HG03575 (cell line): Measurements from ENCODE around the gene COL27A1.

ENCODE experiments used
- ATAC-seq: cut with Tn5 transposase; IDR thresholded peaks from one replicate; pipeline ENCODE4 v1.9.1; 2021; ENCODE audit not compliant: unreplicated experiment, insufficient number of reproducible peaks, low FRiP score; ENCODE audit errors: extremely low read depth

COL27A1 gene

GRCh38 chr9:114351932-114352331, 196.6 kb downstream of the COL27A1 start:
- no peak for ATAC-seq

- no peak for ATAC-seq
Observed at GRCh38 chr9:114355821-114356220, 200.5 kb downstream of the COL27A1 start.

- ATAC-seq, result no peak
Observed at GRCh38 chr9:114356792-114357191, 201.5 kb downstream of the COL27A1 start.

- no peak for ATAC-seq
Observed at GRCh38 chr9:114357360-114357759, 202.0 kb downstream of the COL27A1 start.

GRCh38 chr9:114357911-114358328, 202.6 kb downstream of the COL27A1 start:
- no peak for ATAC-seq

- no peak for ATAC-seq
Observed at GRCh38 chr9:114359801-114360200, 204.5 kb downstream of the COL27A1 start.

- no peak for ATAC-seq
Observed at GRCh38 chr9:114361542-114361941, 206.2 kb downstream of the COL27A1 start.
